Measurements from ENCODE around the gene OPA3.
"Not testable (repeated sequence)": the region's sequence is repeated elsewhere in the genome, so short reads cannot be mapped to it uniquely, and the experiment has no call there.

Gene OPA3

DNA sequence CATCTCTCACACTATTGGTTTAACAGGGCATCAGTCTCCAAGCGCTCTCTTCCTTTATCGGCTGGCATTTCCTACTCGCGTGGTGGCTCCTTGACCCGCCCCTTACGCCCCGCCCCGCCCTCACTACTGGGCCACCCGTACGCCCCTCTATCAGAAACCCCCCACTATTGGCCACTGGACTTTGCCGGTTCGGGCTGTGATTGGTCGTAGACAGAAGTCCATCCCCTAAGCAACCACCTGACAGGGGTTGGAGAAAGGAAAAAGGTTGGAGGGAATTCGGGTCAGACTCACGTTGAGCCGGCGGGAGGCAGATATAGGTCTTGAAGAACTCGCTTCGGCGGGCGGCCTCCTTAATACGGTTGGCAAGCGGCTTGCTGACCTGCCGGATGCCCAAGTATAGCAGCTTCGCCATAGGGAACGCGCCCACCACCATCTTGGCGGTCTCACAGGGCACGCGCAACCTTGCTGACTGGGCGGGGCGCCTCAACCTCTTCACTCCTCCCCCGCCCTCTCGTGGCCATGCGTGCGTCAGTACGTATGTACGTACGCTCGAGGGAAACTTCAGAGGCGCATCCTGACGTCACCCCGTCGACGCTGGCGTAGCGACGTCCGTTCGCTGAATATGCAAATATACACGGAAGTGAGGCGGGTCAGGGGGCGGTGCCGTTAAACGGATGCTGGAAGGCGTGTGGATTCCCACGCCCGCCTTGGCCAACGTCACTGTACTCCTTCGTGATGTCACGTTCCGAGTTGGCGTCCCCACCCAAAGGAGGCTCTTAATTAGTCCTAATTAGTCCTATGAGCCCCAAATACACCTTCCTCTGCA, at the start of gene OPA3:
Gene OPA3, minus strand, starts transcription at position 471 of the 826 bp plus-strand sequence. Its CDS starts 38 bp downstream, at position 433.
- DNase-seq, result peak; percentile 82 to 100 (median 99)

DNA sequence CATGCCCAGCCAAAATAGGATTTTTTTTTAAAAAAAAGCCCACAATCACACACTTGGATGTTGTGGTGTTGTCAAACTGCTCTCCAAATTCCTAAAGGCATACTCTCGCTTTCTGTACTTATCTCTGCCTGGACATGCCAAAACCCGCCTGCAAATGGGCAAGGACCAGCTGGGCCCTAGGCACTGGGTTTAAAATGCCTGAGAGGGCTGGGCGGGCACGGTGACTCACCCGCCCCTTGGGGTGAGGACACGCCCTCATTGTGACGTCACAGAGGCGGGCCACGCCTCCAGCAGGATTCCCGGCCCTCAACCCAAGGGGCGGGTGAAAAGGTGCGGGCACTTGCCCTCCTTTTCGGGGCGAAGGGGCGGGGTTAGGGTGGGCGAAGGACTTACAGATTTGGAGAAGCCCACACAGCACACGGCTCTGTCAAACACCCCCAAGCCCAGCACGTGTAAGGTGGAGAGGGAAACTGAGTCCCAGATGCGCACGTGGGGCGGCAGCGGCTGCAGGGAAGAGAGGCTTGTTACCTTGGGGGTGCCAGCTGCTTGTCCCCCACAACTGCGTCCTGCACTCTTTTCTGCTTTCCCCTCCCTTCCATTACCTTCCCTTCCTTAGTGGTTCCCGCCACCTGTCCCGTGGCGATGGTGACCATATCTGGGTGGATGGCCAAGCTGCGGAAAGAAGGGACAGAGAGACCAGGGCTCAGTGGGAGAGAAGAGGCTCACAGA, 48.0 kb upstream of the OPA3 start:
- peak in 3 of 14 donors; percentile 5 to 45 (median 14) for DNase-seq

DNA sequence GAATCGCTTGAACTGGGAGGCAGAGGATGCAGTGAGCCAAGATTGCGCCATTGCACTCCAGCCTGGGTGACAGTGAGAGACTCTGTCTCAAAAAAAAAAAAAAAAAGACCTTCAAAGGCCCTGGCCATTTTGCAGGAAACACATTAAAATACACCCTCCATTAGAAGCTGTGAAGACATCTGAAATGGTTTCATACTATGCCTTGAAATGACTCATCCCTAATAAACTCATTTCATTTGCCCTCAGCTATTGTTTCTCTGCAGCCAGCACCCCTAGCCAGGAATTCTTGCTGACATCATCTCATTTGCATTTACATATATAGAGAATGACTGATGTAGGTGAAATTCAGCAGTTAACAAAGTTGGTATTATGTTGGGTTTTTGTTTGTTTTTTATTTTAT, 45.9 kb upstream of the OPA3 start:
- no peak for DNase-seq

DNA sequence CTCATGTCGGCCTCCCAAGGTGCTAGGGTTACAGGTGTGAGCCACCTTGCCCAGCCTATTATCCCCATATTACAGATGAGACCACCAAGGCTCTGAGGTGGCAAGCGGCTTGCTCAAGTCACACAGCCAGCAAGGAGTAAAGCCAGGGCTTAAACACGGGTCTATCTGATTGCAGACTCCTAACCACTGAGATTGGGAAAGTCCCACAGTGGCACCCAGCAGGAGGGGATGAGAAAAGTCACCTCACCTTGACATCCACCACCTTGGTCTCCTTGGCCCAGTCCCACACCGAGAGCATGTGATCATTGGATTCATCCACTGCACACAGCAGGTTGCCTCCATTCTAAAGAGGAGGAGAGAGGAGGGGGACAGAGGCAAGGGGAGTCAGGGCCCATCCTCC, 45.1 kb upstream of the OPA3 start:
- DNase-seq, result no peak

DNA sequence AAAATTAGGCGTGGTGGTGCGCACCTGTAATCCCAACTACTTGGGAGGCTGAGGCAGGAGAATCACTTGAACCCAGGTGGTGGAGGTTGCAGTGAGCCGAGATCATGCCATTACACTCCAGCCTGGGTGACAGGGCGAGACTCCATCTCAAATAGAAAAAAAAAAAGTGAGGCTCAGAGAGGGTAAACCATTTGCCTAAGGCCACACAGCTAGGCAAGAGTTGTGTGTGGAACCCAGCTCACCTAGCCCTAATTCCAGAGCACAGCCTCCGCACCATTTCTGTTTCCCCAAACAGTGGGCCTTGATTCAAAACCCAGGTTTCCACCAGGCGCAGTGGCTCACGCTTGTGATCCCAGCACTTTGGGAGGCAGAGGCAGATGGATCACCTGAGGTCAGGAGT, 43.6 kb upstream of the OPA3 start:
- DNase-seq, result not testable (repeated sequence)

DNA sequence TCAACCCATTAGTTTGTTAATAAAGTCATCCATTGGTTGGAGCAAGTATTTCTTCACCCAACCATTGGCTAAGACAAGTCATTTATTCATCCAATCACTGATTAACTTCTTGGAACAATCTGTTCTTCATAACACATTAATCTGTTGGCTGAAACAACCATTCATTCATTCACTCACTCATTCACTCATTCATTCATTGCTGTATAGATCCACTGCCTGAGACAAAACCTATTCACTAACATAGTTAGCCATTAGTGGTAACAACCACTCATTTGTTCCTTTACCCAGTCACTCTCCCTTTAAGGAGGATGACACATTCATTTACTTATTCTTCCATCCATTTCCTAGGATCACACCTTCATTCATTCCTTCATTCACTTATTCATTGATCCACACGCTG, 39.4 kb upstream of the OPA3 start:
- no peak for DNase-seq

DNA sequence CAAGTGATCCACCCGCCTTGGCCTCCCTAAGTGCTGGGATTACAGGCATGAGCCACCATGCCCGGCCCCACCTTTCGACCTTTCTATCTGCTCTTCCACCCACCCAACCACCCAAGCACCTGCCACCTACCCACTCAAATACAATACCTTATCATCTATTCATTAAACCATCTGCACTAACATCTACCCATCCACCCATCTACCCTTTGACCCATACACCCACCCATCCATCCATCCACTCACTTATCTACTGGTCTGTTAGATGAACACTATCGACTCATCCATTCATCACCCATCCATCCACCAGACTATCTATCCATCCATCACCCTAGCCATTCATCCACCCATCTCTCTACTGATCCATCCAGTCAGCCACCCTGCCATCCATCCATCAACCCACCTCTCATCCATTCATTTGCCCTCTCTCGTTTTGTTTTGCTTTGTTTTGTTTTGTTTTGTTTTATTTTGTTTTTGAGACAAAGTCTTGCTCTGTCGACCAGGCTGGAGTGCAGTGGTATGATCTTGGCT, 37.4 kb upstream of the OPA3 start:
- no peak for DNase-seq

DNA sequence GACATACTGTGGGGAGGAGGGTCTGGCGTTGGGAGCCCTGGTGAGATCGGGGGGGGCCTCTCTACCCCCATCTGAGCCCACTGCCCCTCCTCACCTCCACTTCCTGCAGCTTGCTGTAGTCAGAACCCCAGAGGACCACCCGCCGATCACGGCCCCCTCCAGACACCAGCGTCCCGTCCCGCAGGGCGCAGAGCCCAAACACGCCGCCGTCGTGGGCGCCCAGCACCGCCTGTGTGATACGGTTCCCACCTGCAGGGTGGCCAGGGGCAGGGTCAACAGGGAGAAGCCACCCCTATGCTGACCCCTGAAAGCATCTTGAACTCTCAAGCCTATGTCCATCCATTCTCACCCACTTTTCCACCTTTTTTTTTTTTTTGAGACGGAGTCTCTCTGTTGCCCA, 36.8 kb upstream of the OPA3 start:
- DNase-seq, result no peak

DNA sequence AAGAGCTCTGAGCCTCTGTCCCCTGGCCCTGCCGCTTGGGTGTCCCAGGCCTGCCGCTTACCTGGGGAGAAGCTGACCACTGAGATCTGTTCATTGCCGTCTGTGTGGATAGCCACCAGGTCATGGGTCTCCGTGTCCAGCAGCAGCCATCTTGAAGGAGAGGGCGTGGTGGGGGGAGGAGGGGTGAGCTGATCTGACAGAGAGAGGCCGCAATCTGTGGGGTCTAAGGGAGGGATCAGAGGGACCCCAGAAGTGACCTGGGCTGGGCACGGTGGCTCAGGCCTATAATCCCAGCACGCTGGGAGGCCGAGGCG, 32.1 kb upstream of the OPA3 start:
- no peak for DNase-seq

DNA sequence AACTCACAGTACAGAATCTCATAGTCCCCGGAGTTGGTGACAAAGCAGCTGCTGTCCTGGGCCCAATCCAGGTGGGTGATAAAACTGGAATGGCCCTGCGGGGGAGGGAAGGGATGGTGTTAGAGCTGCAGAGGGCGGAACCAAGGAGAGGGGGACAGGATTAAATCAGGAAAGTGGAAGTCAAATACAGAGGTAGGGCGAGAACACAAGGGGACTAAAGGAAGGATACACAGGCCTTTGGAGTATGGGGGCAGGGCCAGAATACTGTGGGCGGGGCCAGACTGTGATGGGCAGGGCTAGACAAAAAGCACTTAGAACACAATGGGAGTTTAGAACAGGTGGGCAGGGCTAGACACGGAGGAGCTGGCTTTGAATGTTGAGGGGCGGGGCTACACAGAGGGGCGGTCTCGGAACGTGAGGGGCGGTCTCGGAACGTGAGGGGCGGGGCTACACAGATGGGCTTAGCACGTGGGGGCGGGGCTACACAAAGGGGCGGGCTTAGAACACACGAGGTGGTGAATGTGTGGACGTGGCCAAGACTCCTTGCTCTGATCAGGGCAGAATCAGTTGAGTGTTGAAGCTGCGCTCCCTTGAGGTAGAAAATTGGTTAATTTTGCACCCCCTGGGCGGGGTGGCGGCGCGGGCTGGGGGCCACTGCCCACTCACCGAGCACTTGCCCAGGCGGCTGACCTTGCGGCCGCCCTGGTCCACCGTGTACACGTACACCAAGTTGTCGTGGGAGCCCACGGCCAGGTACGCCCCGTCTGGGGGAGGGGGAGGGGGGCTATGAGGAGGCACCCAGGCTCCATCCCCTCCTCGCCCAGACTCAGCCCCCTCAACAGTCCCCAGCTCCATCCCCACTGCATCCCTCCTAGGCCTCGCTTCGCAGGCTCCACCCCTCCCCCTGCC, 31.4 kb upstream of the OPA3 start:
- DNase-seq, result no peak

DNA sequence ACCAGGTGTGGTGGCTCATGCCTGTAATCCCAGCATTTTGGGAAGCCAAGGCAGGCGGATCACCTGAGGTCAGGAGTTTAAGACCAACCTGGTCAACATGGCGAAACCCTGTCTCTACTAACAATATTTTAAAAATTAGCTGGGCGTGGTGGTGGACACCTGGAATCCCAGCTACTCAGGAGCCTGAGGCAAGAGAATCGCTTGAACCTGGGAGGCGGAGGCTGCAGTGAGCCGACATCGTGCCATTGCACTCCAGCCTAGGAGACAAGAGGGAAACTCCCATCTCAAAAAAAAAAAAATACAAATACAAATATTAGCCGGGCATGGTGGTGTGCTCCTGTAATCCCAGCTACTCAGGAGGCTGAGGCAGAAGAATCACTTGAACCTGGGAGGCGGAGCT, 30.5 kb upstream of the OPA3 start:
- DNase-seq, result not testable (repeated sequence)

DNA sequence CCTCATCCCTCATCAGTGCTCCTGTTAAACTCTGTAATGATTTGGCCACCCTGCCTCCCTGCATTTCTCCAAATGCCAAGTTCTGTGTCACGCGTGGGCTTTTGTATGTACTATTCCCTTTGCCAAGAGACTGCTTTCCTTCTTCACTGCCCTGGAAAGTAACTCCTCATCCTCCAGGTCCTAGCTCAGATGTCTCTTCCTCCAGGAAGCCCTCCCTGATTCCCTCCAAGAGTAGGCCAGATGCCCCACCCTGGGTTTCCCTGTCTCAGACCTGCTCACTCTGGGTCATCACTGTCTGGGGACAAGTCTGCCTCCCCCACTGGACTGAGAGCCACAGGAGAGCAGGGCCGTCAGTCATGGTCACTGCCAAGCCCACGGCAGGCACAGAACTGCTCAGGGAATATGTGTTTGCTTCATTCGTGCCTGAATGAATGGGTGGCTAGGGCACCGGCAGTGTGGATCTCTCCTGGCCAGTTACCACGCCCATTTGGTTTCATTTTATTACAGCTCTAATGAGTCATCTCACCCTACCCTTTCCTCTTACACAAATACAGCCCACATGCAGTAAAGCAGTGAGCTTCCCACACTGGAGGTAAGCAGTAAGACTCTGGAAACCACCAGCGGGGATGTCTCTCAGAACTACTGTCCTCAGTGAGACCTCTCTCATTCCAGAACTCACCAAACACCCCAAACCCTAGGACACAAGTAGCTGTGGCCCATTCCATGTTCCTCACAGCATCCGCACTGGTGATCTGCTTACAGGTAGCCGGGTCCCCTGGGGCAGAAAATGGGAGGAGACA, 29.5 kb upstream of the OPA3 start:
- no peak for DNase-seq

DNA sequence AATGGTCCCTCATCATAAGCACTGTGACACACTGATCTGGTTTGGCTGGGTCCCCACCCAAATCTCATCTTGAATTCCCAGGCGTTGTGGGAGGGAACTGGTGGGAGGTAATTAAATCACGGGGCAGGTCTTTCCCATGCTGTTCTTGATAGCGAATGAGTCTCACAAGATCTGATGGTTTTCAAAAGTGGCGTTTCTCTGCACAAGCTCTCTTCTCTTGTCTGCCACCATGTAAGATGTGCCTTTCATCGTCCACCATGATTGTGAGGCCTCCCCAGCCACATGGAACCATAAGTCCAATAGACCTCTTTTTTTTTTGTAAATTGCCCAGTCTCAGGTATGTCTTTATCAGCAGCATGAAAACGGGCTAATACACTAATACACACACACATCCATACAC, 24.3 kb upstream of the OPA3 start:
- DNase-seq, result no peak

DNA sequence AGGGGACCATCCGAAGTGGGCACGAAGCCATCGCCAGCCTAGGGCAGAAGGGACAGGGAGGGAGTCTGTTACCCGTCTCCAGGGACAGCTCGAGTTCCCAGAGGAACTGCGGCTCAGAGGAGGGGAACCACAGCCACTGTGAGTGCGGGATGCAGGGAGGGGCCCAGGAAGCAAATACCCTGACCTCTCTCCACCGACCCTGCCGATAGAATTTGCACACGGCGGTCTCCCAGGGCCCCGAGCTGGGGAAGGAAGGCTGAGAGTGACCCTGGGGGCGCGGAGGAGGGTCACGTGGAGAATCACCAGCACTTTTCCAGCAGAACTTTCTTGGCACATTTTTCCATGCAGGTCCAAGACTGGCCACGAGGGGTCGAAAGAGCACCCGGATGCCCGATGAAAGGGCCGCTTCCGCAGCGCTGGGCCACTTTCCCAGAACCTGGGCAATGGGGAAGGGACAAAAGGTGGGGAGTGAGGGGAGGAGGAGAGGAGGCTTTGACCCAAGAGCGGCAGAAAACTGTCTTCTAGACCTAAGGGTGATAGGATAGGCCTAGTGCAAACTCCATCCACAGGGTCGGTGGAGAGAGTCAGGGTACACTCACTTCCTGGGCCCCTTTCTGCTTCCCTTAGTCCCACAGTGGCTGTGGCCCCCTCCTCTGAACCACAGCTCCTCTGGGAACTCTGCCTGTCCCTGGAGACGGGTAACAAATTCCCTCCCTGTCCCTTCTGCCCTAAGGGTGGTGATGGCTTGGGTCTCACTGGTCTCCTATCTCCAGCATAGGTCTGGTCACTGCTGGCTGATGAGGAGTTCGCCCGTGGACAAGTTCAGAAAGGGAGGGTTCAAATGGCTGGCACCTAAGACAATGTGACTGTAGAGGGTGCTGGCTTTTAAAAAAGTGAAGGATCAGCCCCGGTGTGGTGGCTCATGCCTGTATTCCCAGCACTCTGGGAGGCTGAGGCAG, 22.7 kb upstream of the OPA3 start:
- peak in 12 of 14 donors; percentile 7 to 75 (median 53) for DNase-seq

DNA sequence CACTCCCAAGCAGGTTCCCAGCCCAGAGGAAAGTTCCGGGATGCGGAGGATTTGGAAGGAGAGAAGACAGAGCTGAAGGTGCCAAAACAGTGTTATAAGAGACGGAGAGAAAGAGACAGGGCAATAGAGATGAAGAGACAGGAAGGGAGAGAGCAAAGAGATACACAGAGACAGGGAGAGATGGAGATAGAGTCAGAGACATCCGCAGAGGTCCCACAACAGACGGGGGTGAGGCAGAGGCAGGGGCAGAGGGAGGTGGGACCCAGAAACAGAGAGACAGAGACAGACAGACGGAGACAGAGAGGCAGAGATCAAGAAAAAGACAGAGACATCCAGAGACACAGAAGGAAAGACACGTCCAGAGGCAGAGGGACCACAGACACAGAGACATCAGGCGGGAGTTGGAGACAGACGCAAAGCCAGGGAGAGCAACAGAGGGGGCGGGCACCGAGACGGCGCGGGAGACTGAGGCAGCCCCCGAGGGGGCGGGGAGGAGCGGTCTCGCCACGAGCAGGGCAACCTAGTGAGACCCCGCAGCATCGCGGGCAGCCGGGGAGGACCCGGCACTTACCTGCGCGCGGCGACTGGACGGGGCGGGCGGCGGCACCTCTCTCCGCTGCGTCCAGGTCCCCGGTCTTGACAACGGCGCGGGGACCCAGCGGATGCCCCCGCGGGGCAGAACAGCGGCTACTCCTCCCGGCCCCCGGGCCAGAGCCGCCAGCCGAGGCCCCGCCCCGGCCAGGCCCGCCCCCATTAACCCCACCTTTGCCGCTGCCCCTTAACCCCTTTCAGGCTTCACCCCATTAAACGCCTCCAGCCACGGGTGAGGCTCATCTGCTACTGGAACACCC, 17.1 kb upstream of the OPA3 start, which contains the start of gene GPR4:
Gene GPR4, minus strand, starts transcription at position 689 of the 851 bp plus-strand sequence. CDS start 10,346 bp downstream, outside the sequence.
- peak in 1 of 14 donors; percentile 13 for DNase-seq

DNA sequence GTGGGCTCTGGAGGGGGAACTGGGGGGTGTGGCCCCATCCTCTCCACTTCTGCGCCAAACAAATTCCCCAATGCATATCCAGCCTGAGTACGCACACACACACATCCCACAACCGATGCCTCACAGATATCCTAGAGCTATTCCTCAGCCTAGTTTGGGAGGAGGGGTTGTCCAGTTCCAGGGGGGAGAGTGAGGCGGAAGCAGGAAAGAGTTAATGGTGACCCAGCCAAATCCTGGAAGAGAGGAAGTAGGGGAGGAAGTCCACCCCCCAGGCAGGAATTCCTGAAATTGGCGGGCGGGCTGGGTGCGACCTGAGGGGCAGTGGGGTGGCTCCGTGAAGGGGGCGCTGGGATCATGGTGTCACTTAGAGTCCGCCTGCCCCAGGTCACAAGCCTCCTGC, 16.5 kb upstream of the OPA3 start:
- DNase-seq, result no peak

DNA sequence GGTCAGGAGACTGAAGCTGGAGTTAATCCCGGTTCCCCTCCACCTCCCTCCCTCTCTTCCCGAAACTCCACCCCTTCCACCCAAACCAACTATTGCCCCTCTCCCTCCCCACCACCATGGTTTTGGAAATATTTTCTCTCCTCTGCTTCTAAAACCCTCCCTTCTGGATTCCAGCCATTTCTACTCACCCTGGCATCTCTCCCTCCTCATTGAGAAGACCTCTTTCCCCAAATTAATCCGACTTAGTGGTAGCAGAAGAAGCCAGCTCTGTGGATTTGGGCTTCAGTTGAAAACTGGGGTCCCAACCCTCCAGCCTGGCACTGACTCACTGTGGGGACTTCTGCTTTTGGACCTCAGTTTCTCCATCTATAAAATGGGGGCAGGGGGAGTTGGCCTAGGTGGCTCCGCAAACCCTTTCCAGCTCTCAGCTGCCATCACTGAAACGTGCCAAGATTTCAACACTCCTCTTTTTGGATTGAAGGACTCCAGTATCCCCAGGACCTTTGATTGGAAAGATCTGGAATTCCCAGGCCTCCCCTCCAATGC, 15.8 kb upstream of the OPA3 start:
- no peak for DNase-seq

DNA sequence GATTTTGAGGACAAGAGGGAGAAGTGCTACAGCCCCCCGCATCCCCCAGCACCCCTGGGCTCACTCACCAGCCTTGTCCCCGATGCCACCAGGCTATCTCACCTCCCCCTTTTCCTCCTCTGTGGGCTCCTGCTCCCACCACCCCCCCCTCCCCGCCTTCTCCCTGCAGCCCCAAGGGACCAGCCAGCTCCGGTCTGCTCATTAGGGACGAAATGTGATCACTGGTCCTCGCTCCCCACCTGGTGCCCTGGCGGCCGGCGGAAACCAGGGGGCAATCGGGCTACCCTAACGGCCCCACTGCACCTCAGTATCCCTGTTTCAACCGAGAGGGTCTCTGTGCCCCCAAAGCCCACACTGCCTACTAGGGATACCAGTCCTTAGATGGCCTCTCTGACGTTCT, 14.7 kb upstream of the OPA3 start:
- no peak for DNase-seq
